Pancreas (tissue), 10 donors: ENCODE results near the gene GRK5. TPM values are rescaled to one million over a fixed set of nuclear protein-coding genes. Genes with fewer than 3 reads are reported as not detected.

Source experiments
- ATAC-seq, 4 donors: fragments of 200-7000 bp; cut with Tn5 transposase; one replicate each; pipeline versions ENCODE4 v1.8.0 to v1.9.1; 2020; ENCODE audit warnings: mild to moderate bottlenecking in 4 of 4, moderate library complexity in 4 of 4
- DNase-seq, 6 donors: peaks; one replicate each; pipeline ENCODE4 v3.0.0-alpha.2; 2020
- FAIRE-seq: peaks from 2 replicates; lab custom pipeline; 2012; peaks lifted over from hg19 to GRCh38; lab: Jason Lieb, UNC
- H3K27ac ChIP-seq, 4 donors: fragments of 200-600 bp; sonication (generic); 1 replicate in 3 of 4; 2 replicates in 1 of 4; pipeline versions ENCODE4 v1.5.0 to v1.8.0; 2020
- H3K27me3 ChIP-seq, 4 donors: fragments of 200-600 bp; one replicate each; pipeline ENCODE4 v1.8.0; 2021
- H3K36me3 ChIP-seq, 3 donors: fragments of 200-600 bp; sonication (generic) in 1 of 3; one replicate each; pipeline versions ENCODE4 v1.5.0 to v1.8.0; 2020 to 2021
- H3K4me1 ChIP-seq, 3 donors: fragments of 200-600 bp; one replicate each; pipeline ENCODE4 v1.8.0; 2021
- H3K4me3 ChIP-seq, 4 donors: fragments of 200-600 bp; sonication (generic) in 2 of 4; one replicate each; pipeline versions ENCODE4 v1.5.0 to v1.8.0; 2020 to 2021
- H3K9me3 ChIP-seq, 4 donors: fragments of 200-600 bp; one replicate each; pipeline ENCODE4 v1.8.0; 2021
- CTCF ChIP-seq, 4 donors: fragments of 200-600 bp; sonication (generic) in 3 of 4; IDR thresholded peaks; one replicate each; pipeline versions ENCODE4 v1.5.0 to v1.8.0; 2021; ENCODE audit warnings: antibody characterized with exemption in 4 of 4
- WGBS, 2 donors: extraction: QIAGEN DNeasy Blood & Tissue Kit; methylation state at CpG; one replicate each; pipeline ENCODE4 v1.1.7; 2013; 5-methylcytosine and 5-hydroxymethylcytosine counted together
- intact Hi-C, 3 donors: fragments of 100-400 bp; cut with DNase I; formaldehyde crosslinking; loops; one replicate each; pipeline versions ENCODE4 v1.11.1 to v1.14.2; 2022
- polyA plus RNA-seq, 2 donors: library from polyadenylated mRNA; stranded (reverse); fragments of 200-250 nt; gene quantifications; one replicate each; pipeline ENCODE4 v1.2.3, GENCODE V29; 2013
- total RNA-seq, 6 donors: library from RNA; stranded (reverse); fragmentation: NEBNext Ultra II Directional in 4 of 6; extraction: Animal tissue kit (Norgen Biotek cat#: 25700) in 4 of 6; gene quantifications; one replicate each; pipeline versions ENCODE4 v1.2.1 to v1.2.4, GENCODE V29; 2021 to 2023
- donor health status: healthy with polysubstance abuse.
- donor health status: DM: no; HTN: no; CAD: no; lungs with moderate emphysema.
- donor health status: DM: no; HTN: no; CAD: no.
- donor health status: control.
- donor health status: control.
- donor health status: Bipolar disorder and iron deficiency.
- donor health status: DM: yes; HTN: yes; CAD: no.
- donor health status: DM: no; HTN: no; CAD: no.
- donor health status: DM: no; HTN: no; CAD: no.
- donor health status: DM: yes; HTN: yes; CAD: no.

GRK5 gene
- total and polyA plus RNA-seq, 8 donors, result 1.4 to 6.0 (median 2.5) TPM

GRCh38 chr10:119306514-119306951, 99.2 kb downstream of the GRK5 start:
- no peak for TF ChIP-seq CTCF (IDR thresholded peaks at IDR 0.05)
- H3K4me3 ChIP-seq, result no peak overlapping the region
- no peak for ATAC-seq
- H3K9me3 ChIP-seq, result no peaks in the 10 kb centered on the region
- 81 to 84% methylated on average over 9 of the region's 9 CpGs for WGBS, 2 donors
- no peak for DNase-seq
- intact Hi-C loops, result no loop called here
- H3K4me1 ChIP-seq, result peaks cover 9 to 18% (median 17%) of the 10 kb centered on the region in 3 donors
- no peaks in the 10 kb centered on the region for H3K36me3 ChIP-seq
- no peaks in the 10 kb centered on the region for H3K27me3 ChIP-seq
- no peak for FAIRE-seq
- no peak overlapping the region for H3K27ac ChIP-seq

- no peak for TF ChIP-seq CTCF (IDR thresholded peaks at IDR 0.05)
- Histone ChIP-seq H3K4me1 (peaks cover 5 to 14% (median 13%) of the 10 kb centered on the region in 3 donors), H3K27me3 (no peaks in the 10 kb centered on the region), H3K9me3 (no peaks in the 10 kb centered on the region), H3K36me3 (no peaks in the 10 kb centered on the region), H3K4me3 (no peak overlapping the region), H3K27ac (no peak overlapping the region)
- WGBS, 2 donors, result 91 to 96% methylated on average over 4 of the region's 4 CpGs
- DNase-seq, result no peak
- FAIRE-seq, result no peak
- intact Hi-C loops, result no loop called here
- no peak for ATAC-seq
These were observed 99.6 kb downstream of the GRK5 start for GRCh38 chr10:119306986-119307392.

GRCh38 chr10:119308089-119308488, 100.7 kb downstream of the GRK5 start:
- ATAC-seq, result no peak
- 95 to 96% methylated on average over 12 of the region's 12 CpGs for WGBS, 2 donors
- Histone ChIP-seq H3K4me3 (no peak overlapping the region), H3K4me1 (peaks cover 0 to 3% (median 2%) of the 10 kb centered on the region in 3 donors), H3K27me3 (no peaks in the 10 kb centered on the region), H3K9me3 (no peaks in the 10 kb centered on the region), H3K36me3 (no peaks in the 10 kb centered on the region), H3K27ac (no peak overlapping the region)
- no peak for TF ChIP-seq CTCF (IDR thresholded peaks at IDR 0.05)
- FAIRE-seq, result no peak
- intact Hi-C loops, result no loop called here
- DNase-seq, result no peak

- H3K4me3 ChIP-seq, result no peak overlapping the region
- no peaks in the 10 kb centered on the region for H3K4me1 ChIP-seq
- no peaks in the 10 kb centered on the region for H3K9me3 ChIP-seq
- no peak overlapping the region for H3K27ac ChIP-seq
- 86 to 90% methylated on average over 24 of the region's 24 CpGs for WGBS, 2 donors
- TF ChIP-seq CTCF (IDR thresholded peaks at IDR 0.05), result no peak
- DNase-seq, result no peak
- ATAC-seq, result no peak
- H3K27me3 ChIP-seq, result no peaks in the 10 kb centered on the region
- no peaks in the 10 kb centered on the region for H3K36me3 ChIP-seq
- no peak for FAIRE-seq
- intact Hi-C loops, result no loop called here
These were observed 101.4 kb downstream of the GRK5 start for GRCh38 chr10:119308551-119309422.

GRCh38 chr10:119309423-119309770, 102.0 kb downstream of the GRK5 start:
- ATAC-seq (no peak), DNase-seq (no peak), FAIRE-seq (no peak)
- H3K27me3 ChIP-seq, result no peaks in the 10 kb centered on the region
- H3K4me1 ChIP-seq, result no peaks in the 10 kb centered on the region
- no peaks in the 10 kb centered on the region for H3K36me3 ChIP-seq
- 92 to 97% methylated on average over 2 of the region's 2 CpGs for whole genome bisulfite sequencing, 2 donors
- H3K9me3 ChIP-seq, result no peaks in the 10 kb centered on the region
- H3K4me3 ChIP-seq, result no peak overlapping the region
- TF ChIP-seq CTCF (IDR thresholded peaks at IDR 0.05), result no peak
- intact Hi-C loops, result no loop called here
- no peak overlapping the region for H3K27ac ChIP-seq
